ENCODE measurements around the gene DECR2.

DNA sequence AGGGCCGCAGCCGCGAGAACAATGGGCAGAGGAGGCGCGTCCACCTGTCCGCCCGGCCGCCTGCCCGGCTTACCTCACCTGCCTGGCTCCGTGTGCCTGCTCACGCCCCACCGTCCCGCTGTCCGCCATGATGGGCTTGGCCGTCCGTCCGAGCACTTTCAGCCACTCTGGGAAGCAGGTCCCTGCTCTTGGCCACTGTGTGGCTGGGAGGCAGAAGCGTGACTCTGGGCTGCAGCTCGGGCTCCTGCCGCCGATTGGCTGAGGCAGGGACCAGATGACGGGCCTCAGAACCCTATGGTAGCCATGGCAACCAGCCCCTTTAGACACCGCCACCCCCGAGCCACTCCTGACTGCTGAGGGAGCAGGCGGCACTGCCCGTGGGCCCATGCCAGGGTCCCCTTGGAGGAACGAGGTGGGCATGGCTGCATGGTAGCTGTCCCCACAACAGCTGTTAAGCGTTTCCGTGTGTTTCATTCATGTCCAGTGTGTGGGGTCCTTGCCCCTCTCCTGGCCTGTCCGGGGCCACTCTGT lies 40.3 kb upstream of the DECR2 start:
- TF ChIP-seq, protein P1, sequence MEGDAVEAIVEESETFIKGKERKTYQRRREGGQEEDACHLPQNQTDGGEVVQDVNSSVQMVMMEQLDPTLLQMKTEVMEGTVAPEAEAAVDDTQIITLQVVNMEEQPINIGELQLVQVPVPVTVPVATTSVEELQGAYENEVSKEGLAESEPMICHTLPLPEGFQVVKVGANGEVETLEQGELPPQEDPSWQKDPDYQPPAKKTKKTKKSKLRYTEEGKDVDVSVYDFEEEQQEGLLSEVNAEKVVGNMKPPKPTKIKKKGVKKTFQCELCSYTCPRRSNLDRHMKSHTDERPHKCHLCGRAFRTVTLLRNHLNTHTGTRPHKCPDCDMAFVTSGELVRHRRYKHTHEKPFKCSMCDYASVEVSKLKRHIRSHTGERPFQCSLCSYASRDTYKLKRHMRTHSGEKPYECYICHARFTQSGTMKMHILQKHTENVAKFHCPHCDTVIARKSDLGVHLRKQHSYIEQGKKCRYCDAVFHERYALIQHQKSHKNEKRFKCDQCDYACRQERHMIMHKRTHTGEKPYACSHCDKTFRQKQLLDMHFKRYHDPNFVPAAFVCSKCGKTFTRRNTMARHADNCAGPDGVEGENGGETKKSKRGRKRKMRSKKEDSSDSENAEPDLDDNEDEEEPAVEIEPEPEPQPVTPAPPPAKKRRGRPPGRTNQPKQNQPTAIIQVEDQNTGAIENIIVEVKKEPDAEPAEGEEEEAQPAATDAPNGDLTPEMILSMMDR (IDR thresholded peaks at IDR 0.05), result no peak
- no peak for TF ChIP-seq POLR2A (IDR thresholded peaks at IDR 0.05)
